ENCODE data around the gene OR2L5. TPM values are rescaled to one million over a fixed set of nuclear protein-coding genes. Genes with fewer than 3 reads are reported as not detected.

Gene OR2L5
- polyA plus RNA-seq, 3 donors, result not detected

DNA sequence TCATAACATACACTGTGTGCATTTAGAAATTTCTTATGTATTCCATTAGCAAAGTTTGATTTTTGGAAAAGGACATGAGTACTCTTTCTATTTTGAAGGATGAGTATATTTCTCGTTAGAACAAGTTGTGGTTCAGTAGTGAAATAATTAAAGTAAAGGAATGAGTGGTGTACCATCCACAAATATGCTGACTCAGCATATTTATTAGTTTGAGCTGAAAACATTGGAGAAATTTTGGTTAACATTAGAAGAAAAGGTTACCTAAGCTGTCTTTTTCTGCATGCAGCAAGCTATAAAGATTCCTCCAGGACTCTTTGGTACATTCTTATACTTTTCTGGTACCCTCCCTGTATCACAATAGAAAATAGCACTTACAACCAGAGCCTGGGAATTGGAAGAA, 5.7 kb upstream of the OR2L5 start:
- H3K9me3 ChIP-seq (replicated peaks in 1 of 2; ENCODE audit: control insufficient read depth in 1 of 2, insufficient read depth in 1 of 2, low read length in 2 of 2), result peaks cover 5 to 27% of the 10 kb centered on the region in 2 donors
- no peaks in the 10 kb centered on the region for H3K27me3 ChIP-seq (ENCODE audit: control insufficient read depth in 2 of 2, insufficient read depth in 2 of 2, low read length in 2 of 2)
- no peaks in the 10 kb centered on the region for H4K20me1 ChIP-seq (ENCODE audit: insufficient read depth, low read length)
- H3K27ac ChIP-seq (ENCODE audit: low read depth in 1 of 2, low read length in 2 of 2), result no peak overlapping the region
- Mint-ChIP-seq H3K27ac (no peak overlapping the region), H3K36me3 (no peaks in the 10 kb centered on the region), H3K27me3 (ENCODE audit: low read depth in 3 of 3) (peaks cover 0 to 2% (median 0%) of the 10 kb centered on the region in 3 donors), H3K4me1 (no peaks in the 10 kb centered on the region), H3K9me3 (peaks cover 11 to 34% (median 26%) of the 10 kb centered on the region in 7 donors), H3K4me3 (no peak overlapping the region)
- H3K36me3 ChIP-seq (replicated peaks in 1 of 2; ENCODE audit: control insufficient read depth in 1 of 2, insufficient read depth in 2 of 2, low read length in 2 of 2), result no peaks in the 10 kb centered on the region
- H3K4me3 ChIP-seq (replicated peaks in 1 of 3; ENCODE audit: low read depth in 2 of 3, low read length in 3 of 3), result no peak overlapping the region
- no peak for DNase-seq
- no peaks in the 10 kb centered on the region for H3K4me1 ChIP-seq (ENCODE audit: control insufficient read depth in 1 of 2, insufficient read depth in 2 of 2, low read length in 2 of 2)
- TF ChIP-seq, protein P1, sequence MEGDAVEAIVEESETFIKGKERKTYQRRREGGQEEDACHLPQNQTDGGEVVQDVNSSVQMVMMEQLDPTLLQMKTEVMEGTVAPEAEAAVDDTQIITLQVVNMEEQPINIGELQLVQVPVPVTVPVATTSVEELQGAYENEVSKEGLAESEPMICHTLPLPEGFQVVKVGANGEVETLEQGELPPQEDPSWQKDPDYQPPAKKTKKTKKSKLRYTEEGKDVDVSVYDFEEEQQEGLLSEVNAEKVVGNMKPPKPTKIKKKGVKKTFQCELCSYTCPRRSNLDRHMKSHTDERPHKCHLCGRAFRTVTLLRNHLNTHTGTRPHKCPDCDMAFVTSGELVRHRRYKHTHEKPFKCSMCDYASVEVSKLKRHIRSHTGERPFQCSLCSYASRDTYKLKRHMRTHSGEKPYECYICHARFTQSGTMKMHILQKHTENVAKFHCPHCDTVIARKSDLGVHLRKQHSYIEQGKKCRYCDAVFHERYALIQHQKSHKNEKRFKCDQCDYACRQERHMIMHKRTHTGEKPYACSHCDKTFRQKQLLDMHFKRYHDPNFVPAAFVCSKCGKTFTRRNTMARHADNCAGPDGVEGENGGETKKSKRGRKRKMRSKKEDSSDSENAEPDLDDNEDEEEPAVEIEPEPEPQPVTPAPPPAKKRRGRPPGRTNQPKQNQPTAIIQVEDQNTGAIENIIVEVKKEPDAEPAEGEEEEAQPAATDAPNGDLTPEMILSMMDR (IDR thresholded peaks at IDR 0.05), result no peak
- WGBS (ENCODE audit: insufficient coverage), result no CpG with 5 or more reads among the region's 1 CpG
- no peak overlapping the region for H3K9ac ChIP-seq (ENCODE audit: insufficient read depth, low read length, poor library complexity, severe bottlenecking)
- no peak overlapping the region for H2AFZ ChIP-seq (ENCODE audit: insufficient read depth, low read depth, low read length, poor library complexity, severe bottlenecking)
- H3K79me2 ChIP-seq (ENCODE audit: insufficient read depth, low read length), result no peaks in the 10 kb centered on the region
- intact Hi-C loops (cut with micrococcal nuclease), result no loop called here
- no peak overlapping the region for H3K4me2 ChIP-seq (replicated peaks; ENCODE audit: extremely low read depth, low read length, poor library complexity, severe bottlenecking)

DNA sequence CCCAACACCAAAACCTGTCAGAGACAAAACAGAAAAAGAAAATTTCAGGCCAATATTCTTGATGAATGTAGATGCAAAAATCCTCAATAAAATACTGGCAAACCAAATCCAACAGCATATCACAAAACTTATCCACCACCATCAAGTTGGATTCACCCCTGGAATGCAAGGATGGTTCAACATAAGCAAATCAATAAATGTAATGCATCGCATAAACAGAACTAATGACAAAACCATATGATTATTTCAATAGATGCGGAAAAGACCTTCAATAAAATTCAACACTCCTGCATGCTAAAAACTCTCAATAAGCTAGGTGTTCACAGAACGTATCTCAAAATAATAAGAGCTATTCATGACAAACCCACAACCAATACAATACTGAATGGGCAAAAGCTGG, 3.8 kb upstream of the OR2L5 start:
- TF ChIP-seq, protein P1 (IDR thresholded peaks at IDR 0.05), result no peak
- no peak for DNase-seq
- peaks cover 11 to 31% (median 26%) of the 10 kb centered on the region in 7 donors for H3K9me3 Mint-ChIP-seq
- 100% methylated on average over 2 of the region's 3 CpGs for WGBS (ENCODE audit: insufficient coverage)
- Histone ChIP-seq H3K36me3 (replicated peaks in 1 of 2; ENCODE audit: control insufficient read depth in 1 of 2, insufficient read depth in 2 of 2, low read length in 2 of 2) (no peaks in the 10 kb centered on the region), H3K9ac (ENCODE audit: insufficient read depth, low read length, poor library complexity, severe bottlenecking) (no peak overlapping the region), H3K4me1 (ENCODE audit: control insufficient read depth in 1 of 2, insufficient read depth in 2 of 2, low read length in 2 of 2) (no peaks in the 10 kb centered on the region), H3K27ac (ENCODE audit: low read depth in 1 of 2, low read length in 2 of 2) (no peak overlapping the region), H3K27me3 (ENCODE audit: control insufficient read depth in 2 of 2, insufficient read depth in 2 of 2, low read length in 2 of 2) (no peaks in the 10 kb centered on the region), H3K79me2 (ENCODE audit: insufficient read depth, low read length) (no peaks in the 10 kb centered on the region), H3K9me3 (replicated peaks in 1 of 2; ENCODE audit: control insufficient read depth in 1 of 2, insufficient read depth in 1 of 2, low read length in 2 of 2) (peaks cover 5 to 27% of the 10 kb centered on the region in 2 donors), H4K20me1 (ENCODE audit: insufficient read depth, low read length) (no peaks in the 10 kb centered on the region), H3K4me3 (replicated peaks in 1 of 3; ENCODE audit: low read depth in 2 of 3, low read length in 3 of 3) (no peak overlapping the region), H3K4me2 (replicated peaks; ENCODE audit: extremely low read depth, low read length, poor library complexity, severe bottlenecking) (no peak overlapping the region), H2AFZ (ENCODE audit: insufficient read depth, low read depth, low read length, poor library complexity, severe bottlenecking) (no peak overlapping the region)
- no peaks in the 10 kb centered on the region for H3K36me3 Mint-ChIP-seq
- no peak overlapping the region for H3K27ac Mint-ChIP-seq
- H3K27me3 Mint-ChIP-seq (ENCODE audit: low read depth in 3 of 3), result no peaks in the 10 kb centered on the region
- H3K4me3 Mint-ChIP-seq, result no peak overlapping the region
- no peaks in the 10 kb centered on the region for H3K4me1 Mint-ChIP-seq
- intact Hi-C loops (cut with micrococcal nuclease), result no loop called here

Measured in CD14-positive monocyte (primary cell).